GM03348 (cell line): ENCODE results near the gene KDM4C.

Experiments
- DNase-seq: peaks from one replicate; pipeline ENCODE4 v3.0.0; 2012; ENCODE audit warnings: low spot score

KDM4C gene

GRCh38 chr9:7097785-7098752, 340.3 kb downstream of the KDM4C start:
- DNase-seq, result peak; percentile 11

- DNase-seq, result no peak
Observed at GRCh38 chr9:7103367-7103766, 345.6 kb downstream of the KDM4C start.

- no peak for DNase-seq
Observed at GRCh38 chr9:7103771-7104170, 346.0 kb downstream of the KDM4C start.

GRCh38 chr9:7104625-7105024, 346.9 kb downstream of the KDM4C start:
- no peak for DNase-seq

DNA sequence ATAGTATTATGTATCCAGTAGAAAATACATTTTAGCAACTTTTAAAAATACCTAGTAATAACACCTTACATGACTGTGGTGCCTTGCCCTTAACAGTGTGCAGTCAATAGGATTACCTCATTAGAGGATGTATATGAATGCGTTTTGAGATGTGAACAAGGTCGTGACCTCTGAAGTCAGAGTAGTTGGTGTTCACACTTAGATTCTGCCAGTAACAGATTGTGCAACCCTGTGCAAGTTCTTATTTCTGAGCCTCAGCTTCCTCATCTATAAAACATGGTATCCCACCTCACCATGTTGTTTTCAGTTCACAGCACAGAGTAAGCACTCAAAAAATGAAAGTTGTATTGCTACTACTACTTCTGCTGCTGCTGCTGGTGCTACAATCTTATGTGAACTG, 347.3 kb downstream of the KDM4C start:
- DNase-seq, result no peak

DNA sequence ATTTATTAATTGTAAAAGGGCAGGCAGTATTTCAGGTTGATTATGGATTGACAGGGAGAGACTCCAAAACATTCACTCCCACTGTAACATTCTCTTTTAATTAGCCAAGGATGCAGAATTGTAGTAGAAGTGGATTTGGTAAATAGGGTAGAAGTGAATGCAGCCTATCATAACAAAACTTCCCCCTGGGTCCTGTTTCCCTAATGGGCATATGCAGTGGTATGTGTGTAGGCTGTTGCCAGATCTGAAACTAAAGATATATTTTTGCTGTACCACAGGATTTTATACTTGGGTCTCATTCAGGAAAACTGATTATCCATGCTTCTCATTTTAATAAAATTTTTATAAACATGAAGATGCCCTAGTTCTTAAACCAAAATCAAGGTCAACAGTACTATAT, 351.2 kb downstream of the KDM4C start:
- DNase-seq, result no peak

GRCh38 chr9:7111413-7111812, 353.6 kb downstream of the KDM4C start:
- DNase-seq, result no peak

DNA sequence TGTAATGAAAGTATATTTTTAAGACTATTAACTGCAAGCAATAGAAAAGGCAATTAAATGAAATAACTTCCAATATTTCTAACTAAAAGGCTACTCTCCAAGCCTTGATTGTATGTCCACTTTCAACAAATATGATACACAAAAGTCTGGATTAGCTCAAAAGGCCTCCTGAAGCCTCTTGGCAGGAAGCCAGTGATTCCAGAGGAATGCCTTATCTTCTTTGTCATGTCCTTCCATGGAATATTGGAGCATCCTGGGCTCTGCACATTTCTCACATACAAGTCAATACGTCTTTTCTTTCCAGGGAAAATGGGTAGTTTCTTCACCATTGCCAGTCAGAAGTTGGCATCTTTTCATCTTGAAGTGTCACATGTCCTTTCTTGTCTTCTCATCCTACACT, 357.8 kb downstream of the KDM4C start:
- DNase-seq, result no peak

DNA sequence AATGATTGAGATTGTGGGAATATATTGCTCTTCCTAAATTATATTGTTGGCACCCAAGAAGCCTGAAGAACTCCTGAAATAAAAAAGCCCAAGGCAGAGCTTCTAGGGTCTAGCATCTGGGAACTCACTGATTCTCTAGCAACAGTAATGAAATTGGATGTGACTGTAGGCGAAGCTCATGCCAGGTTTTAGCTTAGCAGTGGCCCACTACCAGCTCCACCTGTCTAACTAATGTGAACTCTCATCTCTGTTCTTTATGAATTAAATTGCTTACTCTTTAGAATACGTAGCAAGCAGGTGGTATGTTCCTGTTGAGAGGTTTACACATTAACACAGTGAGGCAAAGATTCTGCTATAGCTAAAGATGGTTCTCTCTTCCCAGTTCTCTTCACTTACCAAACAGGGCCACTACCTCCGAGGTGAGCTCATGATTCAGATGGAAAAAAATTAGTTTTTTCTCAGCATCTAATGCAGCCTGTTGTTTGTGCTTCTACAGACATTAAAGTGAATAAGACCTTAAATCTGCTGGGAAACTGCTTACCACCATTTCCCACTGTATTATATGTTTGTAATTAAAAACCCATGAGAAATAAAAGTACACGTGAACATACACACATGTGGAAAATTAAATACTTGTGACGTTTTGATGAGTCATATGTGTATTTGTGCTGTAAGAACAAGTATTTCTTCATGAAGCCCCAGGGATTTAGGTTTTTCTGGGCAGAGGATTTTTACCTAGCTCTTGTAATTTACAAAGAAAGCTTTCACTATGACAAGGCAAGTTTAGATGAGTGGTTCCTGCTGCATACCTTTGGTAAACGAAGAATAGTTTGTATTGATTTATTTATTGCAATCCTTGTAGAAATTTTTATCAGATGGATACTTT, 360.1 kb downstream of the KDM4C start:
- peak; percentile 14 for DNase-seq

GRCh38 chr9:7118633-7119032, 360.9 kb downstream of the KDM4C start:
- no peak for DNase-seq

GRCh38 chr9:7119612-7120011, 361.8 kb downstream of the KDM4C start:
- DNase-seq, result no peak

- no peak for DNase-seq
Observed at GRCh38 chr9:7121055-7121454, 363.3 kb downstream of the KDM4C start.

GRCh38 chr9:7121664-7122063, 363.9 kb downstream of the KDM4C start:
- no peak for DNase-seq

DNA sequence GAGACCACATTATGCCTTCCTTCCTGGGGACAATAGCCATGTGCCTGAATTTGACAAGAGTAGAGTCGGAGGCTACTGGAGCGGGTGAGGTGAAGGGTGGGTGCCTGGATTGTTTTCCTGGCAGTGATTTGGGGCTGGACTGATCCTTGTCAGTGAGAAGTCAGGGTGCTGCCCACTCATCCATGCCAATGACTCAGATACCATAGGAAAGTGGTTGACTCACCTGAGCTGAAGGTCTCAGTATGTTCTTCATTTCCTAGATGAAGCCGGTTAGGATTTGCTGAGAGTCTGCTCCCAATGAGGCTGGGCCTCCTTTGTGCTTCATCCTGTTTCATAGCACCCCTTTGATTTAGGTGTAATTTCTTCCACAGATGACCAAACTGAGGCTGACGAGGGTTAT, 366.0 kb downstream of the KDM4C start:
- no peak for DNase-seq

GRCh38 chr9:7125231-7125630, 367.5 kb downstream of the KDM4C start:
- DNase-seq, result no peak

GRCh38 chr9:7129391-7129790, 371.6 kb downstream of the KDM4C start:
- no peak for DNase-seq

- DNase-seq, result no peak
Observed at GRCh38 chr9:7130266-7130820, 372.6 kb downstream of the KDM4C start.

DNA sequence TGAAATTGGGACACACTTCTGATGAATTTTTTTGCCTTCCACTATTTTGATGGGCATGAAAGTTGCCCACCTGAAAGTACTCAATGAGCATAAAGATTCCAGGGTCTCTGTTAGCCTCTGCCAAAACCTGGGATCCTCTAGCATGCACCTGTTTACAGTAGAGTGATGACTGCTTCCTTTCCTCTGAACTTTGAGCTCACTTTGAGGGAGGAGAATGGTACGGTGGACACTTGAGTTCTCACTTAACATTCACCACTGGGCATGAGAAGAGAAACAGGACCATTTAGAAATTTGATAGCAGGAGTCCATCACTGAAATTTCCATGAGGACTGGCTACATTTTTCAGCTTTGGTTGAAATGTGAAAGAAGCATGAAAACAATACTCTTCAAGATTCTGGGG, 374.8 kb downstream of the KDM4C start:
- DNase-seq, result no peak

DNA sequence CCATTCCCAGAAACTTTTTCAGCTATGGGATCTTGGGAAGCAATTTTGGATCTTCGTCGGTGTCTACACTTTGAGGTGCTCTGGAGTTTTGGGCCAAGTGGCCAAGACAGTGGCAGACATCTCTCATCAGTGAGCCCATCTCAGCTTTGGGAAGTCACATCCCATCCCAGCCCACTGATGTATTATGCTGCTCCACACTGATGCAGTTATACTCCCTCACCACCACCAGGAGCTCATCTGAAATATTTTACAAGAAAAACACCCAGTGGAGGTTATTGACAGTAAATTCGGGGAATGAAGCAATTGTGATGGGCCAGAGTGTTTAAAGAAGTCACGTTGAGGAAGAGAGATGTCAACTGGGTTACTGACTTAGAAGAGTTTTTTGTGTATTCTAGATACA, 378.0 kb downstream of the KDM4C start:
- no peak for DNase-seq

DNA sequence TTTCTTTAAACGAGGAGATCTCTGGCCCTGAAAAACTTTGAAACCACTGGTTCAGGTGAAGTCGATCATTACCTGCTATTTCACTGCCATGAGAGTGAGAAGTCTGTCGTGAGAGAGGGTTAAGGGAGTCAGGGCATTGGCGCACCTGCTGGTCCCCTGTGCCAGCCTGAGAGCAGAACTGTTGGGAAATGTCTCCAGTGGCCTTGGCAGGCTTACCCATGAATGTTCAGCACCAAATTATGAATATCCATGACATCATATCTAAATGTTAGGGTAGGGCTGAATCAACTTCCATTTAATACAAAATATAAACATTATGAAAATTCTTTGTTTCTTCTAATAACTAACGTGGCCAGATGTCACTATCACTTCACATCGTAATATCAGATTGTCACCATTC, 379.3 kb downstream of the KDM4C start:
- DNase-seq, result no peak

DNA sequence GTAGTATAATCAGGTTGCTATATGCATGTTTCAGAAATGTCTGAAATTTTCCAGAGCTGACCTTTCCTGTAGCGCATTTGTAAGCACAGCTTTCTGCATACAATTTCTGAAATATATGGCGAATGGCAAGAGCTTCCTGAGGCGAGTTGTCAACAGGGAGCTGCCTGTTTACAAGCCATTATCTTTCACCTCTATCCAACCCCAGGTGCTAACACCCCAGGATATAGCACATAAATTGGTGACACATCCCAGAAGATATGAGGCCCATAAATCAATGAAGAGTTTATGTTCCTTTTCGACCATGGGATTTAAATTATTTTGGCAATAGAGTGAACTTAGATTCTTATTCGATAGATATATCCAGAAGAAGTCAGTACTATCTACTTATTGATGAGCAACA, 379.8 kb downstream of the KDM4C start:
- no peak for DNase-seq

- DNase-seq, result no peak
Observed at GRCh38 chr9:7139886-7140285, 382.1 kb downstream of the KDM4C start.

- DNase-seq, result no peak
Observed at GRCh38 chr9:7140401-7140800, 382.6 kb downstream of the KDM4C start.
